Loucy (cell line): ENCODE data around the gene FLOT2.

Source experiments
- CTCF ChIP-seq: fragments of 200-600 bp; sonication (generic); conservative IDR thresholded peaks from 2 replicates; pipeline ENCODE4 v1.5.1; 2014; ENCODE audit warnings: mild to moderate bottlenecking, antibody characterized with exemption, low read length
- EZH2phosphoT487 ChIP-seq: fragments of 200-600 bp; IDR thresholded peaks from 2 replicates; pipeline ENCODE4 v1.6.1; 2018; ENCODE audit warnings: antibody characterized with exemption, mild to moderate bottlenecking, moderate library complexity, borderline replicate concordance

DNA sequence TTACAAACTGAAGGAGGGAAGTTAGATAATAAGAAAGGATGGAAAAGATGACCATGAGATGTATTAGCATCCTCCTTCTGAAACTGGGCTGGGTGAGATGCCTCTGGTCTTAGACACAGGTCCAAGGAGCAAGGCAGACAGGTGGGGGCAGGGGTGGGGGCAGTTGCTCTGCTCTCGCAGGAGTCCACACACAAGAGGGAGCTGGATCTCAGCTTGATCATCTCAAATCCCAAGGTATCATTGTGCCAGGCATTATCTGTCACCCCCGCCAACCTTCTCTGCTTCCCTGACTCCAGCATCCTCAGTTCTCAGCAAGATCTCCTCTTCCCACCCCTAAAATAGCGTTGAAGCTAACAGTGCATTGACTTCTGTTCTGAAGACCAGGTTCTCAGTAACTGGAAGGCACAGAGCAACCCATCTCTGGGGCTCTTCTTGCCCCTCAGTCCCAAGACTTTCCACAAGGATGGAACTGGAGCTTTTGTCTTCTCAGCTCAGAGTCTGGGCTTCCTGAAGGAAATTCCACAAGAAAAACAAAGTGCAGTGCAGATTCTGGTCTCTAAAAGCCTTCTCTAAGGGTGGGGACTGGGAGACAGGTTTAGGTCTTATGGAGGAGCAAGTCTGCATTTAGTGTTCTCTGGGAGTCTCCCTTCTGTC lies 1.6 kb downstream of the FLOT2 start:
- TF ChIP-seq CTCF = no peak
- no peak for TF ChIP-seq EZH2phosphoT487
